ENCODE measurements around the gene QPCT.

GRCh38 chr2:37376421-37377186 lies 32.2 kb downstream of the QPCT start:
- TF ChIP-seq CTCF (conservative IDR thresholded peaks at IDR 0.05) (no peak), ZFX (IDR thresholded peaks at IDR 0.05) (no peak)

Measured in C4-2B (cell line).